Measurements from ENCODE around the gene NPNT. TPM values are rescaled to one million over a fixed set of nuclear protein-coding genes. Genes with fewer than 3 reads are reported as not detected.

NPNT gene
- total RNA-seq, 1 donor from 2014 or later: 15.4 TPM

GRCh38 chr4:105896984-105897775 is 1.9 kb downstream of the NPNT start:
- TF ChIP-seq CTCF (conservative IDR thresholded peaks at IDR 0.05; ENCODE audit: low read depth, low read length): no peak
- no peak for DNase-seq (ENCODE audit: low read depth)
- H3K4me3 ChIP-seq (ENCODE audit: low read depth, low read length): no peak overlapping the region

GRCh38 chr4:105900541-105900940 is 5.3 kb downstream of the NPNT start:
- no peak overlapping the region for H3K4me3 ChIP-seq (ENCODE audit: low read depth, low read length)
- DNase-seq (ENCODE audit: low read depth): no peak
- TF ChIP-seq CTCF (conservative IDR thresholded peaks at IDR 0.05; ENCODE audit: low read depth, low read length): no peak

GRCh38 chr4:105902550-105903262 is 7.4 kb downstream of the NPNT start:
- TF ChIP-seq CTCF (conservative IDR thresholded peaks at IDR 0.05; ENCODE audit: low read depth, low read length): no peak
- no peak overlapping the region for H3K4me3 ChIP-seq (ENCODE audit: low read depth, low read length)
- DNase-seq (ENCODE audit: low read depth): no peak

GRCh38 chr4:105909787-105910281 is 14.6 kb downstream of the NPNT start:
- DNase-seq (ENCODE audit: low read depth): no peak
- H3K4me3 ChIP-seq (ENCODE audit: low read depth, low read length): no peak overlapping the region
- TF ChIP-seq CTCF (conservative IDR thresholded peaks at IDR 0.05; ENCODE audit: low read depth, low read length): no peak

- no peak overlapping the region for H3K4me3 ChIP-seq (ENCODE audit: low read depth, low read length)
- TF ChIP-seq CTCF (conservative IDR thresholded peaks at IDR 0.05; ENCODE audit: low read depth, low read length): no peak
- no peak for DNase-seq (ENCODE audit: low read depth)
Measured at GRCh38 chr4:105911426-105911825, 16.2 kb downstream of the NPNT start.

GRCh38 chr4:105912633-105913032 is 17.4 kb downstream of the NPNT start:
- TF ChIP-seq CTCF (conservative IDR thresholded peaks at IDR 0.05; ENCODE audit: low read depth, low read length): no peak
- no peak overlapping the region for H3K4me3 ChIP-seq (ENCODE audit: low read depth, low read length)
- DNase-seq (ENCODE audit: low read depth): no peak
